Globus pallidus (tissue), 1 donor: ENCODE data around the gene SUCLG1.
"Not testable (repeated sequence)": the region's sequence is repeated elsewhere in the genome, so short reads cannot be mapped to it uniquely, and the experiment has no call there.

ENCODE experiments used
- DNase-seq: peaks from one replicate; pipeline ENCODE4 v3.0.0-alpha.2; 2015; ENCODE audit warnings: low spot score

SUCLG1 gene

GRCh38 chr2:84459018-84459943 is at the start of gene SUCLG1:
Gene SUCLG1, minus strand, starts transcription at chr2:84459280. Its CDS starts 11 bp downstream, at chr2:84459269.
- peak; percentile 88 for DNase-seq

GRCh38 chr2:84498150-84498799 is 39.2 kb upstream of the SUCLG1 start:
- DNase-seq, result no peak

- no peak for DNase-seq
Measured at GRCh38 chr2:84497285-84497684, 38.2 kb upstream of the SUCLG1 start.

GRCh38 chr2:84496386-84496785 is 37.3 kb upstream of the SUCLG1 start:
- no peak for DNase-seq

- DNase-seq, result peak; percentile 64
Measured at GRCh38 chr2:84495539-84496146, 36.6 kb upstream of the SUCLG1 start.

- no peak for DNase-seq
Measured at GRCh38 chr2:84494070-84494469, 35.0 kb upstream of the SUCLG1 start.

GRCh38 chr2:84493514-84493913 is 34.4 kb upstream of the SUCLG1 start:
- DNase-seq, result no peak

GRCh38 chr2:84492571-84492970 is 33.5 kb upstream of the SUCLG1 start:
- DNase-seq, result no peak

GRCh38 chr2:84491741-84492140 is 32.7 kb upstream of the SUCLG1 start:
- no peak for DNase-seq

- no peak for DNase-seq
Measured at GRCh38 chr2:84491256-84491655, 32.2 kb upstream of the SUCLG1 start.

GRCh38 chr2:84487298-84487996 is 28.4 kb upstream of the SUCLG1 start:
- no peak for DNase-seq

- no peak for DNase-seq
Measured at GRCh38 chr2:84486441-84487115, 27.5 kb upstream of the SUCLG1 start.

- no peak for DNase-seq
Measured at GRCh38 chr2:84483320-84483719, 24.2 kb upstream of the SUCLG1 start.

- DNase-seq, result no peak
Measured at GRCh38 chr2:84482603-84483002, 23.5 kb upstream of the SUCLG1 start.

GRCh38 chr2:84481702-84482101 is 22.6 kb upstream of the SUCLG1 start:
- no peak for DNase-seq

GRCh38 chr2:84478867-84479266 is 19.8 kb upstream of the SUCLG1 start:
- no peak for DNase-seq

- no peak for DNase-seq
Measured at GRCh38 chr2:84477886-84478285, 18.8 kb upstream of the SUCLG1 start.

GRCh38 chr2:84474176-84474575 is 15.1 kb upstream of the SUCLG1 start:
- DNase-seq, result no peak

GRCh38 chr2:84472856-84473565 is 13.9 kb upstream of the SUCLG1 start:
- DNase-seq, result no peak

- not testable (repeated sequence) for DNase-seq
Measured at GRCh38 chr2:84472423-84472822, 13.3 kb upstream of the SUCLG1 start.

GRCh38 chr2:84467389-84467788 is 8.3 kb upstream of the SUCLG1 start:
- DNase-seq, result no peak
